Inflammatory macrophage treated with lipopolysaccharide for 1 hour (primary cell): Measurements from ENCODE around the gene MICB.
"Not testable (repeated sequence)": the region's sequence is repeated elsewhere in the genome, so short reads cannot be mapped to it uniquely, and the experiment has no call there.

Experiments used
- DNase-seq, 2 donors: peaks; one replicate each; pipeline ENCODE4 v3.0.0-alpha.2; 2020 to 2022

The MICB gene

DNA sequence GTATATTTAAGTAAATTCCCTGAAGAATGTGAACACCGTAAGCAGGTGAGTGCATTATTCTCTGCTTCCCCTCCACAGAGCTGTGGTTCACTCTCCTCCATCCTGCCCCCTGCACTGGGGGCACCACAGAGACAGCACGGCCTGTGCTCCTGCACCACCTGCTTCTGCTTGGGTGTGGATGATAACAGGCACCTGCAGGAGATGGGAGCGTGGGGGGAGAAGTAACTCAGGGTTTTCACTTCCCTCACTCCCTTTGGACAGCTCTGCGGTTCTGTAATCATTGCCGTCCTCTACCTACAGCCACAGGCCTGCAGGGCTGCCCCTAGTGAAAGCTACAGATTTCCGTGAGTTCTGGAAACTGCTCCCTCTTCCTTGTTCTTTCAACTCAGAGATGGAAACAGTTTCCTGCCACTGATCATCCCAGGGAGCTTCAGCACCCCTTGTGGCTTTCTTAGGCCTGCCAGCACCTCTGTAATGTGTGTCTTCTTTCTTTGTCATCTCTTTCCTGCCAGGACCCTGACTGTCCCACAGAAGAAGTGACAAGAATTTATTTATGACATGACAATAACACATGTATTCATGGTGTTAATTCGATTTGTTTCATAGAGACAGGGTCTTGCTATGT is 21.3 kb upstream of the MICB start:
- no peak for DNase-seq

DNA sequence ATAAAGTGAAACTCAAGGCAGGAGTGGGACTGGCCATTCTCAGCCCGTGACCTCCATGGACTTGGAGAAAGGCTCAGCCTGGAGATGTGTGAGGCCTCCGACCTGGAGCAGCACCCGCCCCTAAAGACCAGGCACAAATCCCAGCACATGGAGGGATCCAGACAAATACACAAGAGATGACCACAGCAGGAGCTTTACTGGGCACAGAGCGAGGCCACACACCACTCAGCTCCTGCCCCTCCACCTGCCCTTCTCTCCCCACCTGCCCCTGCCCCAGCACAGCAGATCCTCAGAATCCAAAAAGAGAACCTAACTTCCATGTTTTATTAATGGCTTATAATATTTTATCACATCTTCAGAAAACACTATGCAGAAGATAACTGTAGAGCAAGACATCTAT is 20.4 kb upstream of the MICB start:
- DNase-seq = no peak

- no peak for DNase-seq
These were observed 19.6 kb upstream of the MICB start for GRCh38 chr6:31478186-31478950.

DNA sequence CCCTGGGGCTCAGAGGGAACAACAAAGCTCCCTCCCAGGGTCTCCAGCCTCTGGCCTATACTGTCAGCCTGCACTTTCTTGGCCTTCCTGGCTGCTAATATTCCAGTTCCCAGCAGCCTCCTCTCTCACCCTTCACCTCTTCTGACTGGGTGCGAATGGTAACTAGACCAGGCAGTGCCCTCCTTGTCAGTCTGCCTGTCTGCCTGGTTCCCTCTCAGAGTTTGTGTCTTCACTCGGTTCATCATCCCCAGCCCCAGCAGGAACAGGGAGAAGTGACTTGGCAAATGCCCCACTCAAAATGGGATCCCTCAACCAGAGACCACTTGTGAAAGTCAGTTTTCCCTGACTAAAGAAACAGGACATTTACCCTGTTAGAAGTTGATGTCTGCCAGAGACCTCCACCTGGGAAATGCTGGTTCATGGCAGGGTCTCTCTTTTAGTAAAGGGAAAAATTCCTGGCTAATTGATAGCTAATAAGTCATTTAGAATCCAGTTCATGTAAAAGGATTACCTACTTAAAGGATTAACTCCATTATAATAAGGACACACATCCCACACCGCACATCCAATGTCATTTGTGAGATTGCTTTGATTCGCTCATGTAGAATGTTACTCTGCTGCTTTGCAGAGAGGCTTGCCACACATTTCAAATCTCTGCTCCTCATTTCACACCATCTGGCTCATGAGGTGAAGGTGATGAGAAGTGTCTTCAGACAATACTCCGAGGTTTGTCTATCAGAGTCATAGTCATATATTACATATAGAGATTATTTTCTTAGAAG is 18.6 kb upstream of the MICB start:
- DNase-seq = no peak

GRCh38 chr6:31479933-31480535 is 17.9 kb upstream of the MICB start:
- no peak for DNase-seq

GRCh38 chr6:31480574-31480973 is 17.4 kb upstream of the MICB start:
- DNase-seq = no peak

DNA sequence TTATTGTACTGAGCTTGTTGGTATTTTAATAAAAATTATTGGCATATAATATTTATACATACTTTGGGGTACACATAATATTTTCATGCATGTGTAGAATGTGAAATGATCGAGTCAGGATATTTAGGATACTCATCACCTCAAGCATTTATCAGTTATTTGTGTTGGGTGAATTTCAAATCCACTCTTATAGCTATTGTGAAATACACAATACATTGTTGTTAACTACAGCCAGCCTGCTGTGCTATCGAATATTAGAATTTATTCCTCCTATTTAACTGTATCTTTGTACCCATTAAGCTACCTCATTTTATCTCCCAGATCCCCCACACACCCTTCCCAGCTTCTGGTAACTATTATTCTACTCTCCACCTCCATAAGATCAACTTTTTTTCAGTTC is 14.6 kb upstream of the MICB start:
- DNase-seq = no peak

DNA sequence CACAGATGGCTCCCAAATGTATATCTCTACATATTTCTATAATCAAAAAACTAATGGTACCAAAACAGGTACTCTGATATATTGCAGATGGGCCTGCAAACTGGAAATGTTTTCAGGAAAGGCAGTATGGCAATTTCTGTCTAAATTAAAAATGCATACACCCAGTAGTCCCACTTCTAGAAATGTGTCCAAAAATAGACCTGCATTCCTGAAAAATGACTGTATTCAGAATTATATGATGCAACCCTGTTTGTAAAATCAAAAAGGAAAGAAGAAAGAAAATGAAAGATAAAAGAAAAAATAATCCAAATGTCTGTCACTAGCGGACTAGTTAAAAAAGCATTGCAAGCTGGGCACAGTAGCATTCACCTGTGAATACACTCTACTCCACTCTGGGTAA is 12.9 kb upstream of the MICB start:
- DNase-seq = no peak

- DNase-seq = not testable (repeated sequence)
These were observed 11.7 kb upstream of the MICB start for GRCh38 chr6:31486065-31486837.

- not testable (repeated sequence) for DNase-seq
These were observed 10.3 kb upstream of the MICB start for GRCh38 chr6:31487674-31488073.

GRCh38 chr6:31489086-31489485 is 8.9 kb upstream of the MICB start:
- DNase-seq = no peak

DNA sequence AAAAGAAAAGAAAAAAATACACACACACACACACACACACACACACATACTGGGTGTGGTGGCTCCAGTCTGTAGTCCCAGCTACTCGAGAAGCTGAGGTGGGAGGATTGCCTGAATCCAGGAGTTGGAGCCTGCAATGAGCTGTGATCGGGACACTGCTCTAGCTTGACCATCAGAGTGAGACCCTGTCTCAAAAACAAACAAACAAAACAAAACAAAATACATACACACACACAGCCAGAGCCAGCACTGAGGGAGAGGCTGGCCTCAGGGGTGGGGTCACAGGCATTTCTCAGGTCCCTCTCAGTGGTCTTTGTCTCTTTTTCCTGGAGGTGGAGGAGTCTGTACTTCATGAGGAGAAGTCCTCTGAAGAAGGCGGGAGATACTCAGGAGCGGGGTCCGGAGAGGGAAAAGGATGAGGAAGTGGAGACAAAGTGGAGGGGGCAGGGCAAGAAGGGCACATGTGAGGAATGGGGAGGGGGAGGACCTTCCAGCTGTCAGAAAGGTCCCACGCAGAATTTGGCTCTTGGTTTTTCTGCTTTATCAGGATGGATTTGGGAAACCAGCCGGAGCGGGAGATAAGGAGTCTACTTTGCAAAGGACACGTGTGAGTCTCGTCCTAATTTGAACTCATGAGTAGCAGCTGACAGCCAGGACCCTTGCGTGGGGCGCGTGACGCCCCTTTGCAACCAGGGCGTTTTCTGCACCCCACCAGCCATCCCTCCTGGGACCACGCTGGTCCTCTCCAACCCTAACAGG is 7.7 kb upstream of the MICB start:
- no peak for DNase-seq

DNA sequence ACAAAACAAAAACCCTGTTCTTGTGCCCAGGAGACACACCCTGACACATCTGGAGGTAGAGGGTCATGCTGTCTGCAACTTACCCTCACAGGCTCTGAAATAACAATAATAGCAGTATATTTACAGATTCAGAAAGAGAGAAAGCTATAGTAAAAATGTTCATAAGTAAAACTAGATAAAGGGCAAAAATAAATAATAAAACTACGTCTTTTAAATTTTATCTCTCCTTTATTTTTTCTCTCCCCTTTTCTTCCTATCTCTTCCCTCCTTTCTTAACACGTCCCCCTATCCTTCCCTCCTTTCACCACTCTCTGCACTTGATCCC is 4.4 kb upstream of the MICB start:
- not testable (repeated sequence) for DNase-seq

GRCh38 chr6:31493875-31494694 is 3.9 kb upstream of the MICB start:
- peak; percentile 66 to 89 for DNase-seq

- peak in 1 of 2 donors; percentile 22 for DNase-seq
These were observed 2.4 kb upstream of the MICB start for GRCh38 chr6:31495580-31495979.

DNA sequence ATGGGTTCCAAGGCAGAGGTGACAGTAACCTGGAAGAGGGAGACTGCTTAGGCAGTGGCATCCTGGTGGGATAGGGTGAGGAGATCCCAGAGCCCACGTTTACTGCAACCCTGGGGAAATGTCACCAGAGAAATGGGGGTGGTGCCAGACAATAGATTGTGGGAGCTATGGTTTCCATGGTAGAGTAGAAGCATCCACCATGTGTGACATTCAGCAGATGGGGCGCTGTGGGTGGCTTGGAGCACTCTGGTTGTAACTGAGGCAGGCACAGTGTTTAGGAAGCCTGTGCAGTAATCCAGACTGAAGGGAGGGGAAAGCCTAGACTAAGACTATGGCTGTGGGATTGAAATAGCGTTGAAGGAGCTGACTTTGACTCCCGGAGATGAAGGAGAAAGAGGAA is 1.1 kb upstream of the MICB start:
- not testable (repeated sequence) for DNase-seq

- DNase-seq = peak in 1 of 2 donors; percentile 8
These were observed 803 bp downstream of the MICB start for GRCh38 chr6:31498748-31499147.

DNA sequence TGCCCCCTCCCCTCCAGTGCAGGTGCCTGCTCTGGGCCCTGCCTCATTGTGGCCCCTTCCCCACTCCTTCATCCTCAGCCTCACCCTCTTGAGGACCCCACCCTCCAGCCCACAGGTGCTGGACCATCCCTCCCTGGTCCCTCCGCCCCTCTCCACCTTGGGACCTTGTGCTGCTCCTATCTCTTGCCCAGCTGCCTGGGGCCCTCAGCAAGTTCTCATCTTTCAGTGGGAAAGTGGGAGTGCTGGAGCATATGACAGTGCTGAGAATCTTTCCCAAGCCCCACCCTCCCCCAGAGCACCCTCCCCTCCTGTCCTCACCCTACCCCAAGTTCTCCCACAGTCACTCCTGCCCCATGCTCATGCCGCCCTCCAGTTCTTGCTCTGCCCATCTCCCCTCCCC is 1.7 kb downstream of the MICB start:
- DNase-seq = not testable (repeated sequence)

DNA sequence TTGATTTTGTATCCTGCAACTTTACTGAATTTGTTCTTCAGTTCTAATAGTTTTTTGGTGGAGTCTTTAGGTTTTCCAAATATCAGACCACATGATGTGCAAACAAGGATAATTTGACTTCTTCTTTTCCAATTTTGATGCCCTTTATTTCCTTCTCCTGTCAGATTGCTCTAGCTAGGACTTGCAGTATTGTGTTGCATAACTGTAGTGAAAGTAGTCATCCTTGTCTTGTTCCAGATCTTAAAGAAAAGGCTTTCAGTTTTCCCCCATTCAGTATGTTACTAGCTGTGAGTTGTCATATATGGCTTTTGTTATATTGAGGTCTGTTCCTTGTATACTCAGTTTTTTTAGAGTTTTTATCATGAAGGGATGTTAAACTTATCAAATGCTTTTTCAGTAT is 4.6 kb downstream of the MICB start:
- DNase-seq = peak; percentile 53 to 56

- DNase-seq = not testable (repeated sequence)
These were observed 11.1 kb downstream of the MICB start for GRCh38 chr6:31509036-31509435.

- DNase-seq = no peak
These were observed 12.1 kb downstream of the MICB start for GRCh38 chr6:31510007-31510406.
